ENCODE data around the gene VSIG4. TPM values are rescaled to one million over a fixed set of nuclear protein-coding genes. Genes with fewer than 3 reads are reported as not detected.

Gene VSIG4
- total and polyA plus RNA-seq, 2 of the 8 experiments (the other 6 are each of a cell fraction or from before 2014, with no cell fraction given), result not detected

DNA sequence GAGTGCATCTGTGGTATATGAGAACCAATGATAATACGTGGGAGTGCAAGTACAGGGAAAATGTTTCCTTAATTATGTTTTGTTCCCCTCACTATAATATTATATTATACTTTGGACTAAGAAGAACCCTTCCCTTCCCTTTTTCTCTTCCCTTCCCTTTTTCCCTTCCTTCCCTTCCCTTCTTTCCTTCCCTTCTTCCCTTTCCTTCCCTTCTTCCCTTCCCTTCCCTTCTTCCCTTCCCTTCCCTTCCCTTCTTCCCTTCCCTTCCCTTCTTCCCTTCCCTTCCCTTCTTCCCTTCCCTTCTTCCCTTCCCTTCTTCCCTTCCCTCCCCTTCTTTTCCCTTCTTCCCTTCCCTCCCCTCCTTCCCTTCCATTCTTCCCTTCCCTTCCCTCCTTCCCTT lies 36.9 kb upstream of the VSIG4 start:
- ChIA-PET POLR2A (ENCODE audit: partially characterized antibody) (no interaction called here), CTCF (ENCODE audit: partially characterized antibody) (no interaction called here)
- H2BK12ac ChIP-seq (ENCODE audit: low read depth, low read length), result no peak overlapping the region
- no peak overlapping the region for H4K5ac ChIP-seq (ENCODE audit: insufficient read length, low read depth, low read length)
- no peak overlapping the region for H2BK5ac ChIP-seq (ENCODE audit: low read depth, low read length)
- H3K23ac ChIP-seq (ENCODE audit: insufficient read length), result no peak overlapping the region
- no peaks in the 10 kb centered on the region for H4K20me1 ChIP-seq (replicated peaks in 1 of 2; ENCODE audit: control insufficient read depth in 1 of 2, insufficient read depth in 2 of 2, low read length in 2 of 2)
- no peak overlapping the region for H3K4me3 ChIP-seq (ENCODE audit: extremely low read depth in 1 of 4, insufficient read depth in 2 of 4, low read depth in 3 of 4, low read length in 4 of 4)
- H3K23me2 ChIP-seq (ENCODE audit: low read depth, low read length), result no peaks in the 10 kb centered on the region
- 64% methylated on average over 1 of the region's 1 CpG; no CpG with 5 or more reads in 1 of the 2 experiments for WGBS, 2 experiments (ENCODE audit: extremely low coverage in 1 of 2, insufficient coverage in 1 of 2, insufficient read length in 1 of 2, insufficient replicate concordance in 2 of 2, low coverage in 1 of 2, low lambda C conversion rate in 2 of 2, missing lambda C conversion rate in 1 of 2)
- H3K79me2 ChIP-seq (ENCODE audit: control insufficient read depth in 1 of 2, insufficient read depth in 2 of 2, low read length in 2 of 2), result no peaks in the 10 kb centered on the region
- H4K8ac ChIP-seq (ENCODE audit: extremely low read depth, insufficient read depth, low read length), result no peak overlapping the region
- H2AFZ ChIP-seq (ENCODE audit: low read length), result no peak overlapping the region
- H2BK20ac ChIP-seq (ENCODE audit: low read length), result no peak overlapping the region
- no peak overlapping the region for H4K91ac ChIP-seq (replicated peaks; ENCODE audit: insufficient read length, low read length)
- no peak overlapping the region for H3K14ac ChIP-seq (ENCODE audit: insufficient read length)
- FAIRE-seq (no peak), DNase-seq (ENCODE audit: low read depth in 1 of 2, low spot score in 2 of 2) (no peak)
- no peak overlapping the region for H3K27ac ChIP-seq (ENCODE audit: low read depth, low read length)
- H2AK5ac ChIP-seq (ENCODE audit: low read depth, low read length), result no peak overlapping the region
- TF ChIP-seq, protein P1, sequence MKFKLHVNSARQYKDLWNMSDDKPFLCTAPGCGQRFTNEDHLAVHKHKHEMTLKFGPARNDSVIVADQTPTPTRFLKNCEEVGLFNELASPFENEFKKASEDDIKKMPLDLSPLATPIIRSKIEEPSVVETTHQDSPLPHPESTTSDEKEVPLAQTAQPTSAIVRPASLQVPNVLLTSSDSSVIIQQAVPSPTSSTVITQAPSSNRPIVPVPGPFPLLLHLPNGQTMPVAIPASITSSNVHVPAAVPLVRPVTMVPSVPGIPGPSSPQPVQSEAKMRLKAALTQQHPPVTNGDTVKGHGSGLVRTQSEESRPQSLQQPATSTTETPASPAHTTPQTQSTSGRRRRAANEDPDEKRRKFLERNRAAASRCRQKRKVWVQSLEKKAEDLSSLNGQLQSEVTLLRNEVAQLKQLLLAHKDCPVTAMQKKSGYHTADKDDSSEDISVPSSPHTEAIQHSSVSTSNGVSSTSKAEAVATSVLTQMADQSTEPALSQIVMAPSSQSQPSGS (IDR thresholded peaks at IDR 0.05; ENCODE audit: low read length), result no peak
- TF ChIP-seq RBBP5 (IDR thresholded peaks at IDR 0.05; ENCODE audit: borderline replicate concordance, low read depth, low read length), result no peak
- TF ChIP-seq TBP (IDR thresholded peaks at IDR 0.05; ENCODE audit: low read depth, low read length), result no peak
- no peak for TF ChIP-seq MAFK (IDR thresholded peaks at IDR 0.05; ENCODE audit: low read depth, low read length)
- no peak for TF ChIP-seq SIN3A (conservative IDR thresholded peaks at IDR 0.05 in 1 of 2, IDR thresholded peaks at IDR 0.05 in 1 of 2; ENCODE audit: low read depth in 1 of 2, low read length in 2 of 2)
- TF ChIP-seq SP2 (IDR thresholded peaks at IDR 0.05; ENCODE audit: low read length), result no peak
- TF ChIP-seq SRF (IDR thresholded peaks at IDR 0.05; ENCODE audit: low read depth, low read length), result no peak
- no peak for TF ChIP-seq CEBPB (IDR thresholded peaks at IDR 0.05; ENCODE audit: low read depth, low read length)
- TF ChIP-seq POLR2A (IDR thresholded peaks at IDR 0.05; ENCODE audit: control extremely low read depth in 1 of 2, low read depth in 2 of 2, low read length in 2 of 2), result no peak
- TF ChIP-seq KDM5A (IDR thresholded peaks at IDR 0.05; ENCODE audit: low read length), result no peak
- TF ChIP-seq SP4 (IDR thresholded peaks at IDR 0.05; ENCODE audit: low read length), result no peak
- TF ChIP-seq SIX5 (IDR thresholded peaks at IDR 0.05; ENCODE audit: low read depth, low read length), result no peak
- H3K27me3 ChIP-seq (replicated peaks in 1 of 4; ENCODE audit: control insufficient read depth in 3 of 4, extremely low read depth in 1 of 4, insufficient read depth in 3 of 4, low read length in 3 of 4), result no peaks in the 10 kb centered on the region
- no peak overlapping the region for H3K9ac ChIP-seq (replicated peaks in 1 of 4; ENCODE audit: extremely low read depth in 1 of 4, low read depth in 3 of 4, low read length in 3 of 4)
- no peak overlapping the region for H3K56ac ChIP-seq (replicated peaks; ENCODE audit: insufficient read length, low read depth, low read length)
- no peak overlapping the region for H2BK15ac ChIP-seq (ENCODE audit: low read length)
- no peaks in the 10 kb centered on the region for H3K79me1 ChIP-seq (ENCODE audit: low read depth, low read length)
- H3K36me3 ChIP-seq (ENCODE audit: control insufficient read depth in 2 of 4, insufficient read depth in 4 of 4, low read length in 3 of 4), result no peaks in the 10 kb centered on the region
- no peak overlapping the region for H3K4me2 ChIP-seq (ENCODE audit: insufficient read depth in 1 of 2, low read depth in 2 of 2, low read length in 2 of 2)
- no peaks in the 10 kb centered on the region for H3K4me1 ChIP-seq (replicated peaks in 1 of 4; ENCODE audit: control insufficient read depth in 3 of 4, insufficient read depth in 4 of 4, low read length in 3 of 4)
- peaks cover 2 to 20% of the 10 kb centered on the region in 2 experiments; a peak in 3 of 4 replicates for H3K9me3 ChIP-seq (ENCODE audit: insufficient read depth in 2 of 2, low read depth in 1 of 2, low read length in 1 of 2)
- H3K4ac ChIP-seq (replicated peaks; ENCODE audit: insufficient read length, low read depth, low read length), result no peak overlapping the region
- H2BK120ac ChIP-seq (replicated peaks; ENCODE audit: low read depth, low read length), result no peak overlapping the region
- no peak overlapping the region for H3K18ac ChIP-seq (ENCODE audit: extremely low read depth, low read length)

Data from H1 (cell line).